HepG2 (cell line): Measurements from ENCODE around the gene STX2. TPM values are rescaled to one million over a fixed set of nuclear protein-coding genes. Genes with fewer than 3 reads are reported as not detected.

ENCODE experiments used
- ATAC-seq: fragments of 200-7000 bp; cut with Tn5 transposase; 3 replicates; pipeline ENCODE4 v1.9.1; 2020; ENCODE audit warnings: mild to moderate bottlenecking, moderate library complexity
- BruUV-seq: library from RNA; stranded (reverse); fragments of 400-500 nt; replicated peaks from 2 replicates; lab custom pipeline; 2021; lab: Mats Ljungman, UMichigan
- CTCF ChIA-PET: fragments of 300-600 bp; formaldehyde crosslinking; extraction: SDS; loops from one replicate; lab custom pipeline; 2021; ENCODE audit warnings: low total read pairs, inconsistent platforms, low intra/inter-chr PET ratio; lab: Yijun Ruan, JAX
- POLR2A ChIA-PET: fragments of 350-600 bp; sonication (Branson Sonifier 250); formaldehyde crosslinking; loops from one replicate; lab custom pipeline; 2020; ENCODE audit warnings: antibody characterized with exemption, inconsistent platforms; lab: Yijun Ruan, JAX
- DNase-seq: peaks from one replicate; pipeline ENCODE4 v3.0.0-alpha.2; 2015; ENCODE audit warnings: low spot score
- FAIRE-seq: peaks from 3 replicates; lab custom pipeline; 2011; peaks lifted over from hg19 to GRCh38; lab: Jason Lieb, UNC
- H2AFZ ChIP-seq: one replicate; pipeline ENCODE4 v1.6.1; 2011; ENCODE audit warnings: low read length, inconsistent platforms
- H3K27ac ChIP-seq: fragments of 300-600 bp; 3 replicates; pipeline ENCODE4 v1.8.0; 2011; ENCODE audit warnings: mixed run types, mild to moderate bottlenecking, mixed read lengths, low read length, inconsistent platforms; ENCODE audit not compliant: insufficient read depth; ENCODE audit errors: extremely low read length
- H3K27me3 ChIP-seq, 2 experiments: fragments of 200-600 bp in 1 of 2; 2 replicates in 1 of 2; 3 replicates in 1 of 2; pipeline versions ENCODE4 v1.6.0 to v1.8.0; 2011; ENCODE audit warnings: low read length in 2 of 2, mild to moderate bottlenecking in 2 of 2, moderate library complexity in 2 of 2, inconsistent platforms in 1 of 2; ENCODE audit not compliant: insufficient read depth in 2 of 2, control insufficient read depth in 1 of 2
- H3K36me3 ChIP-seq, 2 experiments: fragments of 200-600 bp in 1 of 2; replicated peaks in 1 of 2; 2 replicates in 1 of 2; 3 replicates in 1 of 2; pipeline versions ENCODE4 v1.5.1 to v1.8.0; 2011; ENCODE audit warnings: low read length in 2 of 2, inconsistent platforms in 1 of 2; ENCODE audit not compliant: insufficient read depth in 2 of 2, control insufficient read depth in 1 of 2
- H3K4me1 ChIP-seq: 2 replicates; pipeline ENCODE4 v1.5.1; 2012; ENCODE audit warnings: low read length, inconsistent platforms; ENCODE audit not compliant: insufficient read depth
- H3K4me2 ChIP-seq: 2 replicates; pipeline ENCODE4 v1.6.0; 2011; ENCODE audit warnings: low read depth, low read length, inconsistent platforms
- H3K4me3 ChIP-seq, 3 experiments: fragments of 200-600 bp in 1 of 3; sonication (generic), shearing (Covaris generic) in 1 of 3; replicated peaks in 1 of 3; 2 replicates each; pipeline ENCODE4 v1.5.1; 2011 to 2016; ENCODE audit warnings: low read length in 3 of 3, inconsistent platforms in 2 of 3, low read depth in 2 of 3, mild to moderate bottlenecking in 2 of 3, control low read depth in 1 of 3, mixed read lengths in 1 of 3; ENCODE audit not compliant: insufficient read depth in 1 of 3
- H3K79me2 ChIP-seq: one replicate; pipeline ENCODE4 v1.6.1; 2011; ENCODE audit warnings: low read length, inconsistent platforms; ENCODE audit not compliant: insufficient read depth
- H3K9ac ChIP-seq: 2 replicates; pipeline ENCODE4 v1.6.0; 2011; ENCODE audit warnings: mild to moderate bottlenecking, low read depth, low read length, inconsistent platforms; ENCODE audit not compliant: insufficient read depth
- H3K9me3 ChIP-seq: 2 replicates; pipeline ENCODE4 v1.5.1; 2012; ENCODE audit warnings: mild to moderate bottlenecking, low read length
- H4K20me1 ChIP-seq: 2 replicates; pipeline ENCODE4 v1.6.0; 2011; ENCODE audit warnings: inconsistent platforms, mild to moderate bottlenecking, low read length, moderate library complexity; ENCODE audit not compliant: insufficient read depth
- ATF7-NPFF ChIP-seq: sonication (generic); formaldehyde crosslinking; IDR thresholded peaks from 2 replicates; pipeline ENCODE4 v1.8.1; 2023; ENCODE audit warnings: mild to moderate bottlenecking, low read depth, missing genetic modification reagents, moderate library complexity
- CBX1 ChIP-seq: IDR thresholded peaks from one replicate; pipeline ENCODE4 v1.6.1; 2016; ENCODE audit warnings: antibody characterized with exemption, low read depth
- HNRNPL ChIP-seq: fragments of 200-400 bp; formaldehyde crosslinking; IDR thresholded peaks from 2 replicates; pipeline ENCODE4 v1.6.1; 2017; ENCODE audit warnings: mild to moderate bottlenecking, low read depth, low read length
- ISL2 ChIP-seq: sonication (generic); formaldehyde crosslinking; IDR thresholded peaks from 2 replicates; pipeline ENCODE4 v1.5.0; 2020; ENCODE audit warnings: missing genetic modification reagents
- KDM5B ChIP-seq: sonication (generic); formaldehyde crosslinking; IDR thresholded peaks from 2 replicates; pipeline ENCODE4 v1.4.0; 2020; ENCODE audit warnings: missing genetic modification reagents, mild to moderate bottlenecking, borderline replicate concordance
- TCF12 ChIP-seq, 2 experiments: fragments of 450-650 bp in 1 of 2; sonication (generic) in 1 of 2; formaldehyde crosslinking in 1 of 2; IDR thresholded peaks; 2 replicates each; pipeline versions ENCODE4 v1.6.1 to v1.8.0; 2017 to 2022; ENCODE audit warnings: antibody characterized with exemption in 1 of 2, mild to moderate bottlenecking in 1 of 2, missing genetic modification reagents in 1 of 2, moderate library complexity in 1 of 2
- ZNF124 ChIP-seq: sonication (generic); formaldehyde crosslinking; IDR thresholded peaks from 2 replicates; pipeline ENCODE4 v1.4.0; 2020; ENCODE audit warnings: missing genetic modification reagents
- ZNF652 ChIP-seq: IDR thresholded peaks from 2 replicates; pipeline ENCODE4 v1.6.1; 2016; ENCODE audit warnings: low read depth, borderline replicate concordance
- ZNF773 ChIP-seq: sonication (generic); formaldehyde crosslinking; IDR thresholded peaks from 2 replicates; pipeline ENCODE4 v1.4.0; 2020; ENCODE audit warnings: missing genetic modification reagents, borderline replicate concordance
- ZNF816 ChIP-seq: sonication (generic); formaldehyde crosslinking; IDR thresholded peaks from 2 replicates; pipeline ENCODE4 v1.8.0; 2022; ENCODE audit warnings: missing genetic modification reagents, mild to moderate bottlenecking, borderline replicate concordance
- WGBS: methylation state at CpG from one replicate; pipeline ENCODE4 v1.1.6; 2017; ENCODE audit warnings: low lambda C conversion rate; 5-methylcytosine and 5-hydroxymethylcytosine counted together
- in situ Hi-C: cut with HindIII; loops from 2 replicates; pipeline ENCODE4 v1.10.0; 2017; ENCODE audit warnings: low pct_unique_long_range_greater_than_20kb; ENCODE audit not compliant: extremely low pct_ligation_motif_present
- intact Hi-C: fragments of 100-400 bp; cut with micrococcal nuclease; formaldehyde crosslinking; loops from one replicate; pipeline ENCODE4 v1.10.0; 2022; ENCODE audit not compliant: unreplicated experiment
- polyA plus RNA-seq, 8 experiments: library from polyadenylated mRNA; depleted of rRNA in 3 of 8; stranded (reverse) in 7 of 8; unstranded in 1 of 8; fragments of >200 nt; fragmentation: Illumina TruSeq in 4 of 8; extraction: Trizol in 4 of 8; gene quantifications; 2 replicates each; pipeline versions ENCODE4 v1.2.1 to v1.2.3, GENCODE V29; 2011 to 2016; ENCODE audit warnings: low read depth in 4 of 8, missing spikeins in 1 of 8, mixed read lengths in 1 of 8; ENCODE audit not compliant: insufficient read depth in 1 of 8
- total RNA-seq, 5 experiments: library from RNA; depleted of rRNA; stranded (reverse); fragments of >200 nt; fragmentation: Illumina TruSeq; extraction: Trizol; gene quantifications; 2 replicates each; pipeline ENCODE4 v1.2.3, GENCODE V29; 2016; ENCODE audit warnings: low read depth in 1 of 5
- TF ChIP-seq, protein P1 (sequence below): fragments of 450-650 bp; IDR thresholded peaks from 2 replicates; pipeline ENCODE4 v1.6.1; 2016
- TF ChIP-seq, protein P2 (sequence below): sonication (generic); formaldehyde crosslinking; IDR thresholded peaks from 2 replicates; pipeline ENCODE4 v1.4.0; 2020; ENCODE audit warnings: mild to moderate bottlenecking, missing genetic modification reagents
- TF ChIP-seq, protein P3 (sequence below): sonication (generic); formaldehyde crosslinking; IDR thresholded peaks from 2 replicates; pipeline ENCODE4 v1.5.0; 2020; ENCODE audit warnings: mild to moderate bottlenecking, missing genetic modification reagents

Gene STX2
- total and polyA plus RNA-seq, 2 of the 13 experiments (the other 11 are each of a cell fraction or from before 2014, with no cell fraction given) = 13.4 to 25.1 TPM

DNA sequence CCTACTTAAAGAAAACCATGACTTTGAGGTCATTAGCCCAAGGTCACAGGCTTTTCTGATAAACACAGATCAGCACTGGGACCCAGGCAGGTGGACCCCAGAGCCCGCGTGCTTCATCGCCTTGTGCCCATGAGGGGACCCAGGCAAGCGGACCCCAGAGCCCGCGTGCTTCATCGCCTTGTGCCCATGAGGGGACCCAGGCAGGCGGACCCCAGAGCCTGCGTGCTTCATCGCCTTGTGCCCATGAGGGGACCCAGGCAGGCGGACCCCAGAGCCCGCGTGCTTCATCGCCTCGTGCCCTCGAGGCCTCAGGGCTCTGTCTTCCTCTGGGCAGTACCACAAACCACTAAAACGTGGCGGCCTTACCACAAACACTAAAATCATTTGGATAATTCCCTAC is 31.7 kb downstream of the STX2 start:
- no peak for ATAC-seq
- no peak for TF ChIP-seq CBX1
- TF ChIP-seq, protein P1, sequence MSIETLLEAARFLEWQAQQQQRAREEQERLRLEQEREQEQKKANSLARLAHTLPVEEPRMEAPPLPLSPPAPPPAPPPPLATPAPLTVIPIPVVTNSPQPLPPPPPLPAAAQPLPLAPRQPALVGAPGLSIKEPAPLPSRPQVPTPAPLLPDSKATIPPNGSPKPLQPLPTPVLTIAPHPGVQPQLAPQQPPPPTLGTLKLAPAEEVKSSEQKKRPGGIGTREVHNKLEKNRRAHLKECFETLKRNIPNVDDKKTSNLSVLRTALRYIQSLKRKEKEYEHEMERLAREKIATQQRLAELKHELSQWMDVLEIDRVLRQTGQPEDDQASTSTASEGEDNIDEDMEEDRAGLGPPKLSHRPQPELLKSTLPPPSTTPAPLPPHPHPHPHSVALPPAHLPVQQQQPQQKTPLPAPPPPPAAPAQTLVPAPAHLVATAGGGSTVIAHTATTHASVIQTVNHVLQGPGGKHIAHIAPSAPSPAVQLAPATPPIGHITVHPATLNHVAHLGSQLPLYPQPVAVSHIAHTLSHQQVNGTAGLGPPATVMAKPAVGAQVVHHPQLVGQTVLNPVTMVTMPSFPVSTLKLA = no peak
- TF ChIP-seq, all 625 proteins: peak for 0
- intact Hi-C loops (no loop called here), in situ Hi-C loops (no loop called here)
- no peaks in the 10 kb centered on the region for H3K9me3 ChIP-seq
- no peak for FAIRE-seq
- no peaks in the 10 kb centered on the region for H3K79me2 ChIP-seq
- H3K4me2 ChIP-seq = no peak overlapping the region
- 96% methylated on average over 9 of the region's 18 CpGs for WGBS
- H3K4me1 ChIP-seq = peaks cover 6% of the 10 kb centered on the region
- no peak overlapping the region for H2AFZ ChIP-seq
- H3K27ac ChIP-seq = no peak overlapping the region
- no peaks in the 10 kb centered on the region for H4K20me1 ChIP-seq
- H3K36me3 ChIP-seq = peaks cover 11 to 55% of the 10 kb centered on the region in 2 experiments
- no peak overlapping the region for H3K4me3 ChIP-seq
- POLR2A ChIA-PET = no interaction called here
- H3K9ac ChIP-seq = no peak overlapping the region
- H3K27me3 ChIP-seq = no peaks in the 10 kb centered on the region
- DNase-seq = no peak
- no TSS peak for BruUV-seq
- CTCF ChIA-PET = no interaction called here

DNA sequence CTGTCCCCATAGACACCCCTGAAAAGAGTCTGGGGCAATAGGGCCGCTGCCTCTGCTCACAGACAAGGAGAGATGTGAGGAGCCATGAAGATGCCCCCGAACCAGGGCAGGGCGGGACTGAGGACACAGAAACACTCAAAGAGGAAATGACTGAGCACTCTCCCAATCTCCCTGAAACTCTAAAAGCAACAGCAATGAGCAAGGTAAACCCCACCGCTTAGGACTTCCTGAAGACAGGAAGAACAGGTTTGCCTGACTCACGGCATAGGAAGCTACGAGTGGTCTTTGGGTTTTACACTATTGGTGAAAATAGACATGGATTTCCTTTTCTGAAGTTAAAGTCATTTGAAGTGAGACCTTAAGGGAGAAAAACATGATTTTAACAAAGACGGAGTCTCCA is 32.5 kb downstream of the STX2 start:
- Histone ChIP-seq H3K36me3 (peaks cover 11 to 49% of the 10 kb centered on the region in 2 experiments), H3K4me2 (no peak overlapping the region), H3K9me3 (no peaks in the 10 kb centered on the region), H2AFZ (no peak overlapping the region), H3K79me2 (no peaks in the 10 kb centered on the region), H3K4me3 (no peak overlapping the region), H3K27me3 (no peaks in the 10 kb centered on the region), H4K20me1 (no peaks in the 10 kb centered on the region), H3K9ac (no peak overlapping the region), H3K4me1 (peaks cover 6% of the 10 kb centered on the region), H3K27ac (no peak overlapping the region)
- 97% methylated on average over 7 of the region's 7 CpGs for WGBS
- in situ Hi-C loops (no loop called here), intact Hi-C loops (no loop called here)
- ChIA-PET CTCF (no interaction called here), POLR2A (no interaction called here)
- TF ChIP-seq ZNF816 (CRISPR knock-in tag) (no peak), ZNF773 (CRISPR knock-in tag) (no peak), TCF12 (IDR thresholded peaks at IDR 0.05) (no peak), TCF12 (CRISPR knock-in tag; IDR thresholded peaks at IDR 0.05) (no peak), ZNF652 (no peak), ZNF124 (CRISPR knock-in tag) (no peak), ATF7-NPFF (no peak), ISL2 (CRISPR knock-in tag) (no peak), HNRNPL (no peak), KDM5B (CRISPR knock-in tag) (no peak)
- TF ChIP-seq, protein P2, sequence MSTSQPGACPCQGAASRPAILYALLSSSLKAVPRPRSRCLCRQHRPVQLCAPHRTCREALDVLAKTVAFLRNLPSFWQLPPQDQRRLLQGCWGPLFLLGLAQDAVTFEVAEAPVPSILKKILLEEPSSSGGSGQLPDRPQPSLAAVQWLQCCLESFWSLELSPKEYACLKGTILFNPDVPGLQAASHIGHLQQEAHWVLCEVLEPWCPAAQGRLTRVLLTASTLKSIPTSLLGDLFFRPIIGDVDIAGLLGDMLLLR (CRISPR knock-in tag) = no peak
- TF ChIP-seq, protein P3, sequence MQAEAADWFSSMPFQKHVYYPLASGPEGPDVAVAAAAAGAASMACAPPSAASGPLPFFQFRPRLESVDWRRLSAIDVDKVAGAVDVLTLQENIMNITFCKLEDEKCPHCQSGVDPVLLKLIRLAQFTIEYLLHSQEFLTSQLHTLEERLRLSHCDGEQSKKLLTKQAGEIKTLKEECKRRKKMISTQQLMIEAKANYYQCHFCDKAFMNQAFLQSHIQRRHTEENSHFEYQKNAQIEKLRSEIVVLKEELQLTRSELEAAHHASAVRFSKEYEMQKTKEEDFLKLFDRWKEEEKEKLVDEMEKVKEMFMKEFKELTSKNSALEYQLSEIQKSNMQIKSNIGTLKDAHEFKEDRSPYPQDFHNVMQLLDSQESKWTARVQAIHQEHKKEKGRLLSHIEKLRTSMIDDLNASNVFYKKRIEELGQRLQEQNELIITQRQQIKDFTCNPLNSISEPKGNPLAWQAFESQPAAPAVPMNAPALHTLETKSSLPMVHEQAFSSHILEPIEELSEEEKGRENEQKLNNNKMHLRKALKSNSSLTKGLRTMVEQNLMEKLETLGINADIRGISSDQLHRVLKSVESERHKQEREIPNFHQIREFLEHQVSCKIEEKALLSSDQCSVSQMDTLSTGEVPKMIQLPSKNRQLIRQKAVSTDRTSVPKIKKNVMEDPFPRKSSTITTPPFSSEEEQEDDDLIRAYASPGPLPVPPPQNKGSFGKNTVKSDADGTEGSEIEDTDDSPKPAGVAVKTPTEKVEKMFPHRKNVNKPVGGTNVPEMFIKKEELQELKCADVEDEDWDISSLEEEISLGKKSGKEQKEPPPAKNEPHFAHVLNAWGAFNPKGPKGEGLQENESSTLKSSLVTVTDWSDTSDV = no peak
- FAIRE-seq (no peak), DNase-seq (no peak), ATAC-seq (no peak)
- BruUV-seq = no TSS peak
